NB4 (cell line): ENCODE measurements around the gene STUM.
A peak's percentile ranks its signal among the peaks of the same experiment; 100 is the strongest.
"Not testable (repeated sequence)": the region's sequence is repeated elsewhere in the genome, so short reads cannot be mapped to it uniquely, and the experiment has no call there.

Source experiments
- DNase-seq: peaks from one replicate; pipeline ENCODE4 v3.0.0; 2010; ENCODE audit warnings: low read depth
- H3K4me3 ChIP-seq: one replicate; pipeline ENCODE4 v1.5.1; 2011; ENCODE audit warnings: mild to moderate bottlenecking, low read depth, low read length, moderate library complexity
- MAX ChIP-seq: IDR thresholded peaks from 2 replicates; pipeline ENCODE4 v1.6.1; 2011; ENCODE audit warnings: low read depth, low read length
- MYC ChIP-seq: IDR thresholded peaks from 2 replicates; pipeline ENCODE4 v1.6.1; 2011; ENCODE audit warnings: low read depth, low read length
- POLR2A ChIP-seq: IDR thresholded peaks from 2 replicates; pipeline ENCODE4 v1.6.1; 2011; ENCODE audit warnings: mild to moderate bottlenecking; ENCODE audit not compliant: insufficient read length; ENCODE audit errors: extremely low read depth
- TF ChIP-seq, protein P1 (sequence below): IDR thresholded peaks from one replicate; pipeline ENCODE4 v1.5.1; 2012; ENCODE audit warnings: low read depth, low read length

Gene STUM

DNA sequence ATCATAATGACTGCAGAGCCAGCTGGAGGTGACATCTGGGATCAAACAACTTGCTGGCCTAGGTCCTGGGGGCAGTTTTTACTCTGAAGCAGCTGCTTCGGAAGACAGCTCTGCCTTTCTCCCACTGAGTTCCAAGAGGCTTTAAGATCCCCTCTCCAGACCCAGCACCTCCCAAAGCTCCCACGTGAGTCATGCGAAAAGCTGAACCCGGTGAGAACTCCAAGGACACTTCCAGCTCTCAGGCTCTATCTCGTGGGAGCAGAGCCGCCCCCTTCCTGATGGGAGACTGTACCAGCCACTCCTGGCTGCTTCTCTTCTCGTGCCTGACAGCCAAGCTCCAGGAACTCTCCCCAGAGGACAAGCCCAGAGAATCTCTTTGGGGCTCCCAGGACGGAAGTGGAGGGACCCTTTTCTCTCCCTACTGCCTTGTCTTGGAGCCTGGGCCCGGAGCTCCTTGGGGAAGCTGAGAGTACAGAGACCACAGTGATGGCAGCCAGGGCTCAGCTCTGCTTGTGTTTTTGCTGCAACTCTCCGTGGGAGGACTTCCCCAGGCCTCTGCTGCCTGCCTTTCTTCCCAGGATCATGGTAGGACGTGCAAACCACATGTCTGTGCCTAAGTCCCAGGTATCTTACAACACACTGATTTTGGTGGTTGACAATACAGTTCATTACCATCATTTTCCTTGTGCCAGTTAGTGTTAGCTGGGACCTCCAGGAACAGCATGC, 40.6 kb downstream of the STUM start:
- no peak overlapping the region for H3K4me3 ChIP-seq
- TF ChIP-seq POLR2A (no peak), MYC (no peak), MAX (no peak)
- peak; percentile 13 for DNase-seq

GRCh38 chr1:226590614-226591013, 42.0 kb downstream of the STUM start:
- DNase-seq = no peak
- TF ChIP-seq MAX (no peak), MYC (no peak), POLR2A (no peak)
- TF ChIP-seq, protein P1, sequence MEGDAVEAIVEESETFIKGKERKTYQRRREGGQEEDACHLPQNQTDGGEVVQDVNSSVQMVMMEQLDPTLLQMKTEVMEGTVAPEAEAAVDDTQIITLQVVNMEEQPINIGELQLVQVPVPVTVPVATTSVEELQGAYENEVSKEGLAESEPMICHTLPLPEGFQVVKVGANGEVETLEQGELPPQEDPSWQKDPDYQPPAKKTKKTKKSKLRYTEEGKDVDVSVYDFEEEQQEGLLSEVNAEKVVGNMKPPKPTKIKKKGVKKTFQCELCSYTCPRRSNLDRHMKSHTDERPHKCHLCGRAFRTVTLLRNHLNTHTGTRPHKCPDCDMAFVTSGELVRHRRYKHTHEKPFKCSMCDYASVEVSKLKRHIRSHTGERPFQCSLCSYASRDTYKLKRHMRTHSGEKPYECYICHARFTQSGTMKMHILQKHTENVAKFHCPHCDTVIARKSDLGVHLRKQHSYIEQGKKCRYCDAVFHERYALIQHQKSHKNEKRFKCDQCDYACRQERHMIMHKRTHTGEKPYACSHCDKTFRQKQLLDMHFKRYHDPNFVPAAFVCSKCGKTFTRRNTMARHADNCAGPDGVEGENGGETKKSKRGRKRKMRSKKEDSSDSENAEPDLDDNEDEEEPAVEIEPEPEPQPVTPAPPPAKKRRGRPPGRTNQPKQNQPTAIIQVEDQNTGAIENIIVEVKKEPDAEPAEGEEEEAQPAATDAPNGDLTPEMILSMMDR = no peak
- H3K4me3 ChIP-seq = no peak overlapping the region

GRCh38 chr1:226593541-226593940, 45.0 kb downstream of the STUM start:
- no peak for DNase-seq
- TF ChIP-seq, protein P1 = no peak
- TF ChIP-seq MAX = no peak
- TF ChIP-seq MYC = no peak
- H3K4me3 ChIP-seq = no peak overlapping the region

GRCh38 chr1:226596531-226597165, 48.1 kb downstream of the STUM start:
- DNase-seq = no peak
- TF ChIP-seq POLR2A (no peak), MYC (no peak), MAX (no peak)
- TF ChIP-seq, protein P1 = no peak
- H3K4me3 ChIP-seq = no peak overlapping the region

GRCh38 chr1:226597616-226598454, 49.3 kb downstream of the STUM start:
- TF ChIP-seq MYC (no peak), MAX (no peak), POLR2A (no peak)
- TF ChIP-seq, protein P1 = no peak
- no peak for DNase-seq

GRCh38 chr1:226598455-226598849, 49.9 kb downstream of the STUM start:
- no peak for DNase-seq
- TF ChIP-seq MYC (no peak), MAX (no peak), POLR2A (no peak)
- TF ChIP-seq, protein P1 = no peak
- H3K4me3 ChIP-seq = no peak overlapping the region

More at GRCh38 chr1:226597616-226598454, 49.3 kb downstream of the STUM start:
- H3K4me3 ChIP-seq = no peak overlapping the region

GRCh38 chr1:226598955-226599354, 50.4 kb downstream of the STUM start:
- not testable (repeated sequence) for H3K4me3 ChIP-seq, DNase-seq
